Ascending aorta (tissue), 2 donors: ENCODE results near the gene PLD3. TPM values are rescaled to one million over a fixed set of nuclear protein-coding genes. Genes with fewer than 3 reads are reported as not detected.

Experiments used
- DNase-seq, 2 donors: peaks; one replicate each; pipeline ENCODE4 v3.0.0-alpha.2; 2019; ENCODE audit warnings: low spot score in 2 of 2
- H3K27ac ChIP-seq, 2 donors: fragments of 200-600 bp; sonication (generic); one replicate each; pipeline ENCODE4 v1.5.1; 2016 to 2017; ENCODE audit warnings: mild to moderate bottlenecking in 1 of 2
- H3K27me3 ChIP-seq: fragments of 200-600 bp; sonication (generic); one replicate; pipeline ENCODE4 v1.5.1; 2017
- H3K36me3 ChIP-seq, 2 donors: fragments of 200-600 bp; sonication (generic); one replicate each; pipeline ENCODE4 v1.5.1; 2016
- H3K4me1 ChIP-seq, 2 donors: fragments of 200-600 bp; sonication (generic); one replicate each; pipeline ENCODE4 v1.5.1; 2016 to 2017; ENCODE audit warnings: mild to moderate bottlenecking in 1 of 2
- H3K4me3 ChIP-seq, 2 donors: fragments of 200-600 bp; sonication (generic); one replicate each; pipeline ENCODE4 v1.5.1; 2016 to 2017; ENCODE audit warnings: mild to moderate bottlenecking in 1 of 2
- H3K9me3 ChIP-seq, 2 donors: fragments of 200-600 bp; sonication (generic); one replicate each; pipeline ENCODE4 v1.5.1; 2016
- intact Hi-C: fragments of 100-400 bp; cut with DNase I; formaldehyde crosslinking; loops from one replicate; pipeline ENCODE4 v1.15.1; 2023
- total RNA-seq: library from RNA; depleted of rRNA; stranded (reverse); fragments of >200 nt; gene quantifications from one replicate; pipeline ENCODE4 v1.1.0, GENCODE V29; 2016
- TF ChIP-seq, protein P1 (sequence below), 3 experiments: fragments of 200-600 bp in 2 of 3; fragments of 450-650 bp in 1 of 3; sonication (generic) in 2 of 3; IDR thresholded peaks; one replicate each; pipeline ENCODE4 v1.5.1; 2016 to 2019; ENCODE audit warnings: antibody characterized with exemption in 3 of 3, mild to moderate bottlenecking in 1 of 3, moderate library complexity in 1 of 3

Gene PLD3
- total RNA-seq, 1 donor from 2014 or later = 345 TPM

DNA sequence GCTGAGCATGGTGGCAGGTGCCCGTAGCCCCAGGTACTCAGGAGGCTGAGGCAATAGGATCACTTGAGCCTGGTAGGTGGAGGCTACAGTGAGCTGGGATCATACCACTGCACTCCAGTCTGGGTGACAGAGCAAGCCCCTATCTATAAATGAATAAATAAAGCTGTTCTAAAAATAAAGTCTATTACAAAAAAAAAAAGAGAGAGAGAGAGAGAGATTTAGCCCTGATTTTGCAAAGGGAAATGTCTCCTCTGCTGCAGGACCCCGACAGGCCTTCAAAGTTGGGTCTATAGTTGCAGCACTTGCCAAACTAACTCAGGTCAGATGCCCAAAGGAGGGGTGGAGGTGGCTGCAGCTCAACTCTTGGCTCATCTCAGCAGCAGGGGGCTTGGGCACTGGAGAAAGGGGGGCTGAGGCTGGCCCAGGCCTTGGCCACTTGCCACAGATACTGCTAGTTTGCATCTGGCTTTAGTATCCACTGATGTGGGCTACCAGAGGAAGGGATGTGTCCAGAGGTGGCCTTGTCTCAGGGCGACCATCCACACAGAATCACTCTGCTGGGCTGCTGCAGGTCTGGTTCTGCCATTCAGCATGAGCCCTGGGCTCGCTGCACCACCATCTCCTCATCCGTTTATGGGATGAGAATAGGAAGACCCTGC lies 32.6 kb upstream of the PLD3 start:
- peaks cover 10 to 11% of the 10 kb centered on the region in 2 donors for H3K36me3 ChIP-seq
- no peaks in the 10 kb centered on the region for H3K4me1 ChIP-seq
- TF ChIP-seq, protein P1, sequence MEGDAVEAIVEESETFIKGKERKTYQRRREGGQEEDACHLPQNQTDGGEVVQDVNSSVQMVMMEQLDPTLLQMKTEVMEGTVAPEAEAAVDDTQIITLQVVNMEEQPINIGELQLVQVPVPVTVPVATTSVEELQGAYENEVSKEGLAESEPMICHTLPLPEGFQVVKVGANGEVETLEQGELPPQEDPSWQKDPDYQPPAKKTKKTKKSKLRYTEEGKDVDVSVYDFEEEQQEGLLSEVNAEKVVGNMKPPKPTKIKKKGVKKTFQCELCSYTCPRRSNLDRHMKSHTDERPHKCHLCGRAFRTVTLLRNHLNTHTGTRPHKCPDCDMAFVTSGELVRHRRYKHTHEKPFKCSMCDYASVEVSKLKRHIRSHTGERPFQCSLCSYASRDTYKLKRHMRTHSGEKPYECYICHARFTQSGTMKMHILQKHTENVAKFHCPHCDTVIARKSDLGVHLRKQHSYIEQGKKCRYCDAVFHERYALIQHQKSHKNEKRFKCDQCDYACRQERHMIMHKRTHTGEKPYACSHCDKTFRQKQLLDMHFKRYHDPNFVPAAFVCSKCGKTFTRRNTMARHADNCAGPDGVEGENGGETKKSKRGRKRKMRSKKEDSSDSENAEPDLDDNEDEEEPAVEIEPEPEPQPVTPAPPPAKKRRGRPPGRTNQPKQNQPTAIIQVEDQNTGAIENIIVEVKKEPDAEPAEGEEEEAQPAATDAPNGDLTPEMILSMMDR (IDR thresholded peaks at IDR 0.05) = no peak
- H3K27me3 ChIP-seq = no peaks in the 10 kb centered on the region
- intact Hi-C loops = no loop called here
- DNase-seq = no peak
- H3K27ac ChIP-seq = no peak overlapping the region
- no peaks in the 10 kb centered on the region for H3K9me3 ChIP-seq
- no peak overlapping the region for H3K4me3 ChIP-seq

DNA sequence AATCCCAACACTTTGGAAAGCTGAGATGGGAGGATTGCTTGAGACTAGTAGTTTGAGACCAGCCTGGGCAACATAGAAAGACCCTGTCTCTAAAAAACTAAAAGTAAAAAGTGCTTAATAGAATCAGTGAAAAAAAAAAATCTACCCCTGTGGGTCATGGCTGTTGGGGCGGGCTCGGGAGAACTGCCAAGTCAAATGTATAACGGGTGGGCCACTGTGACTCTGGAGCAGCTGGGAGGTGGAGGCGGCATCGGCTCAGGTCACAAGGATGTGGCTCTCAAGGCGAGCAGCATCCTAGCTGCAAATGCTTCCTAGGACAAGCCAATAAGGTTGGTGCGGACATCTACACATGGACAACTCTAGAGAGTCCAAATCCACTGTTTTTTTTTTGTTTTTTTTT lies 31.2 kb upstream of the PLD3 start:
- no peaks in the 10 kb centered on the region for H3K27me3 ChIP-seq
- intact Hi-C loops = no loop called here
- TF ChIP-seq, protein P1 (IDR thresholded peaks at IDR 0.05) = no peak
- H3K36me3 ChIP-seq = peaks cover 24 to 25% of the 10 kb centered on the region in 2 donors
- no peaks in the 10 kb centered on the region for H3K4me1 ChIP-seq
- H3K4me3 ChIP-seq = no peak overlapping the region
- DNase-seq = no peak
- H3K27ac ChIP-seq = no peak overlapping the region
- no peaks in the 10 kb centered on the region for H3K9me3 ChIP-seq

DNA sequence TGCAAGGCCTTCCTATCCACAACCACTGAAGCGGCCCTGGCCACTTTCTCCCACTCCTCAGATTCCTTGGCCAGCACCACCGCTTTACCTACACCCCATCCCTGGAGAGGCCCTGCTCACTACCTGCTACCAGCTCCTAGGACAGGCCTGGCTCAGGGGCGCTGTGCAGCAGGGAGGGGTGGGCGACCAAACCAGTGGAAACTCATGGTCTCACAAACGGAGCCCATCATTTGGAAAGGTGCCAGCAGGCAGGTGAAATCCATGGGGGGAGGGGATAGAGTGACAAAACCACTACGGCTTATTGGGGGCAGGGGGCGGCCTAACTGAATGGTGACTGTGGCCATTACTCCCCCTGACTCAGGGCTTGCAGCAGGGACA lies 27.9 kb upstream of the PLD3 start:
- intact Hi-C loops = no loop called here
- no peak for DNase-seq
- Histone ChIP-seq H3K36me3 (peaks cover 55 to 57% of the 10 kb centered on the region in 2 donors), H3K9me3 (no peaks in the 10 kb centered on the region), H3K27me3 (no peaks in the 10 kb centered on the region), H3K27ac (no peak overlapping the region), H3K4me3 (no peak overlapping the region), H3K4me1 (no peaks in the 10 kb centered on the region)
- TF ChIP-seq, protein P1 (IDR thresholded peaks at IDR 0.05) = no peak

DNA sequence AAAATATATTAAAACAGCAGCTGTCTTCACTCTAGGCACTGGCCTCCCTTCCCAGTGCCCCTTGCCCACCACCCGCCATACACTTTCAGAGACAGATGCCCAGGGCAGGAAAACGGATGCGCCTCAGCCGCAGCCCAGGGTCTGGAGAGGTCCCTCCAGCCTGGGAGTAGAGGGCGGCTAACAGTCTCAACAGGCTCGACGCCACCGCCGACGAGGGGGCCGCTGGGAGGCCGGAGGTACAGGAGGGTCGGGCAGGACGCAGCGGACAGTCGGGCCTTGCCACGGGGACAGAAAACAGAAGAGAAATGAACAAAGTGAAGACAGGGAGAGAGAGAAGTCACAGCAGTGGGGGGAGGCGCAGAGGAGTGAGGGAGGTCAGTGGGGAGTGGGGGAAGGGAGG lies 27.4 kb upstream of the PLD3 start:
- Histone ChIP-seq H3K36me3 (peaks cover 60 to 63% of the 10 kb centered on the region in 2 donors), H3K4me3 (no peak overlapping the region), H3K9me3 (no peaks in the 10 kb centered on the region), H3K27ac (no peak overlapping the region), H3K4me1 (no peaks in the 10 kb centered on the region), H3K27me3 (no peaks in the 10 kb centered on the region)
- intact Hi-C loops = no loop called here
- no peak for DNase-seq
- TF ChIP-seq, protein P1 (IDR thresholded peaks at IDR 0.05) = no peak

DNA sequence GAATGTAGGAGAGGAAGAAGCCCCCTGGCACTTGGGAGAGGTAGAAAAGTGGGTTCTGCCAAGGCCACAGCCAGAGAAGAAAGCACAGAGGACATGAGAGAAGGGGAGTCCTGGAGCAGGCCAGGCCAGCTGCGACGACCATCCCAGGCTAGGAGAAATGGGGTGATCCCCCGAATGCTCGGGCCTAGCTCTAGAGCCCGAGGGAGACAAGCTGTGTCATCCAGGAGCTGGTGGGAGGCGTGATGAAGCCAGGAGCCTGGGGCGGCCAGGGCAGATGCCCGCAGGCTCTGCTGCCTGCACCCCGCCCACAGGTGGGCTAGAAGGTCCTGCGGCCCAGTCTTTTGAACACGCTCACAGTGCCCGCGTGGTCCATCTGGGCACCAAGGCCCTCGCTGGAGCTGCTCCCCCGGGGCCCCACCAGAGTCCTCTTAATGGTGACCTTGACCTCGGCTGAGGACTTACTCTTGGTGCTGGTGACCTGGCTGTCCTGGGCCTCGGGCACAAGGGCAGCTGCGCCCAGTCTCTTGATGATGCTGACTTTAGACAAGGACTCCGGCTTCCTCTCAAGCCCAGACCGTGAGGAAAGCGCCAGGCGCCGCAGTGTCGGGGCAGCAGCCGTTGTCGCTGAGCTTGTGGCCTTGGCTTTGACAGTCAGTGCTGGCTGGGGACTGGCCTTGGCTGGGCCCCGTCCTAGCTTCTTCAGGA lies 26.8 kb upstream of the PLD3 start:
- H3K27ac ChIP-seq = no peak overlapping the region
- TF ChIP-seq, protein P1 (IDR thresholded peaks at IDR 0.05) = no peak
- intact Hi-C loops = no loop called here

More for the DNA sequence above, 26.8 kb upstream of the PLD3 start:
- no peak overlapping the region for H3K4me3 ChIP-seq
- DNase-seq = no peak
- H3K36me3 ChIP-seq = peaks cover 66 to 69% of the 10 kb centered on the region in 2 donors
- H3K27me3 ChIP-seq = no peaks in the 10 kb centered on the region
- H3K9me3 ChIP-seq = no peaks in the 10 kb centered on the region
- H3K4me1 ChIP-seq = no peaks in the 10 kb centered on the region
